SK-N-SH treated with all-trans-retinoic acid at 6 μM for 48 hours (cell line): ENCODE results near the gene EDDM3A.

Experiments
- ATAC-seq: fragments of 200-7000 bp; cut with Tn5 transposase; 3 replicates; pipeline ENCODE4 v1.9.1; 2020; ENCODE audit warnings: mild to moderate bottlenecking, moderate library complexity
- ARNTL ChIP-seq: fragments of 450-650 bp; formaldehyde crosslinking; IDR thresholded peaks from 2 replicates; pipeline ENCODE4 v1.5.0; 2020; ENCODE audit warnings: low read depth, mild to moderate bottlenecking, moderate library complexity, borderline replicate concordance
- BACH2 ChIP-seq: fragments of 250-450 bp; sonication (Bioruptor Pico); IDR thresholded peaks from 2 replicates; pipeline ENCODE4 v1.9.0; 2021; ENCODE audit warnings: mild to moderate bottlenecking, borderline replicate concordance
- CREB5 ChIP-seq: fragments of 250-450 bp; sonication (Bioruptor Pico); IDR thresholded peaks from 2 replicates; pipeline ENCODE4 v1.5.1; 2020; ENCODE audit warnings: low read depth, mild to moderate bottlenecking, moderate library complexity
- CSDC2 ChIP-seq: fragments of 250-450 bp; sonication (Bioruptor Pico); IDR thresholded peaks from 2 replicates; pipeline ENCODE4 v1.5.0; 2020; ENCODE audit warnings: mild to moderate bottlenecking, moderate library complexity
- CSRNP3 ChIP-seq: fragments of 250-450 bp; sonication (Bioruptor Pico); IDR thresholded peaks from 2 replicates; pipeline ENCODE4 v1.5.1; 2021; ENCODE audit warnings: mild to moderate bottlenecking, moderate library complexity
- ESRRG ChIP-seq: fragments of 250-450 bp; sonication (Bioruptor Pico); IDR thresholded peaks from 2 replicates; pipeline ENCODE4 v1.6.1; 2021; ENCODE audit warnings: mild to moderate bottlenecking
- GLIS3 ChIP-seq: fragments of 250-450 bp; sonication (Bioruptor Pico); IDR thresholded peaks from 2 replicates; pipeline ENCODE4 v1.5.0; 2020; ENCODE audit warnings: mild to moderate bottlenecking, moderate library complexity
- ISL1 ChIP-seq: fragments of 250-450 bp; sonication (Bioruptor Pico); IDR thresholded peaks from 2 replicates; pipeline ENCODE4 v2.1.2; 2022; ENCODE audit warnings: mild to moderate bottlenecking, moderate library complexity
- OSR1 ChIP-seq: fragments of 250-450 bp; sonication (Bioruptor Pico); IDR thresholded peaks from 2 replicates; pipeline ENCODE4 v1.8.0; 2022; ENCODE audit warnings: moderate library complexity, mild to moderate bottlenecking, inconsistent platforms
- PATZ1 ChIP-seq: fragments of 250-450 bp; sonication (Bioruptor Pico); IDR thresholded peaks from 2 replicates; pipeline ENCODE4 v1.8.0; 2020; ENCODE audit warnings: mild to moderate bottlenecking, moderate library complexity, borderline replicate concordance
- POU6F1 ChIP-seq: fragments of 250-450 bp; sonication (Bioruptor Pico); IDR thresholded peaks from 2 replicates; pipeline ENCODE4 v1.8.0; 2021; ENCODE audit warnings: low read depth, mild to moderate bottlenecking, moderate library complexity, borderline replicate concordance
- RARB ChIP-seq: fragments of 250-450 bp; sonication (Bioruptor Pico); IDR thresholded peaks from 2 replicates; pipeline ENCODE4 v1.8.0; 2021; ENCODE audit warnings: mild to moderate bottlenecking, moderate library complexity
- SNAI2 ChIP-seq: fragments of 250-450 bp; sonication (Bioruptor Pico); IDR thresholded peaks from 2 replicates; pipeline ENCODE4 v1.5.0; 2020; ENCODE audit warnings: mild to moderate bottlenecking, moderate library complexity
- TCF4 ChIP-seq: fragments of 250-450 bp; sonication (Bioruptor Pico); IDR thresholded peaks from 2 replicates; pipeline ENCODE4 v1.8.0; 2021; ENCODE audit warnings: mild to moderate bottlenecking, moderate library complexity, borderline replicate concordance
- TOX ChIP-seq: fragments of 250-450 bp; sonication (Bioruptor Pico); IDR thresholded peaks from 2 replicates; pipeline ENCODE4 v1.8.0; 2021; ENCODE audit warnings: mild to moderate bottlenecking, moderate library complexity, borderline replicate concordance
- TSHZ2 ChIP-seq: fragments of 250-450 bp; sonication (Bioruptor Pico); IDR thresholded peaks from 2 replicates; pipeline ENCODE4 v1.5.0; 2020; ENCODE audit warnings: mild to moderate bottlenecking, moderate library complexity
- ZC3H10 ChIP-seq: fragments of 250-450 bp; sonication (Bioruptor Pico); IDR thresholded peaks from 2 replicates; pipeline ENCODE4 v1.5.1; 2021; ENCODE audit warnings: mild to moderate bottlenecking, moderate library complexity
- ZFP3 ChIP-seq: fragments of 250-450 bp; sonication (Bioruptor Pico); IDR thresholded peaks from 2 replicates; pipeline ENCODE4 v1.5.0; 2020; ENCODE audit warnings: mild to moderate bottlenecking, moderate library complexity
- ZFP30 ChIP-seq: fragments of 450-650 bp; formaldehyde crosslinking; IDR thresholded peaks from 2 replicates; pipeline ENCODE4 v1.5.0; 2022; ENCODE audit warnings: mild to moderate bottlenecking, moderate library complexity
- ZNF565 ChIP-seq: fragments of 450-650 bp; formaldehyde crosslinking; conservative IDR thresholded peaks from 2 replicates; pipeline ENCODE4 v1.5.0; 2020; ENCODE audit warnings: low read depth, mild to moderate bottlenecking, moderate library complexity
- ZNF70 ChIP-seq: fragments of 450-650 bp; formaldehyde crosslinking; IDR thresholded peaks from 2 replicates; pipeline ENCODE4 v1.5.0; 2020; ENCODE audit warnings: mild to moderate bottlenecking, moderate library complexity
- ZNF8 ChIP-seq: fragments of 450-650 bp; formaldehyde crosslinking; IDR thresholded peaks from 2 replicates; pipeline ENCODE4 v1.5.0; 2020; ENCODE audit warnings: mild to moderate bottlenecking, moderate library complexity

The EDDM3A gene

GRCh38 chr14:20719777-20720176 is 25.9 kb upstream of the EDDM3A start:
- TF ChIP-seq ZNF565 (CRISPR knock-in tag) (no peak), SNAI2 (no peak), POU6F1 (CRISPR knock-in tag) (no peak), TCF4 (CRISPR knock-in tag) (no peak), ZNF70 (CRISPR knock-in tag) (no peak), ZNF8 (CRISPR knock-in tag) (no peak), ISL1 (CRISPR knock-in tag) (no peak), OSR1 (CRISPR knock-in tag) (no peak), GLIS3 (CRISPR knock-in tag) (no peak), ZFP30 (CRISPR knock-in tag) (no peak), TSHZ2 (CRISPR knock-in tag) (no peak), ESRRG (no peak), TOX (CRISPR knock-in tag) (no peak), BACH2 (no peak), PATZ1 (no peak), CSRNP3 (CRISPR knock-in tag) (no peak), ARNTL (CRISPR knock-in tag) (no peak), CSDC2 (CRISPR knock-in tag) (no peak), ZFP3 (CRISPR knock-in tag) (no peak)
- ATAC-seq = no peak

GRCh38 chr14:20720741-20721140 is 24.9 kb upstream of the EDDM3A start:
- TF ChIP-seq CSRNP3 (CRISPR knock-in tag) = no peak
- no peak for TF ChIP-seq CREB5 (CRISPR knock-in tag)
- TF ChIP-seq ZC3H10 (CRISPR knock-in tag) = no peak
- no peak for TF ChIP-seq SNAI2
- TF ChIP-seq ZNF70 (CRISPR knock-in tag) = no peak
- TF ChIP-seq POU6F1 (CRISPR knock-in tag) = no peak
- TF ChIP-seq ARNTL (CRISPR knock-in tag) = no peak
- TF ChIP-seq CSDC2 (CRISPR knock-in tag) = no peak
- TF ChIP-seq ZFP3 (CRISPR knock-in tag) = no peak
- no peak for TF ChIP-seq ESRRG
- no peak for TF ChIP-seq RARB (CRISPR knock-in tag)
- TF ChIP-seq GLIS3 (CRISPR knock-in tag) = no peak
- TF ChIP-seq TOX (CRISPR knock-in tag) = no peak
- TF ChIP-seq, all 23 proteins: peak for 0
- no peak for ATAC-seq
